Measurements from ENCODE around the gene THEMIS. TPM values are rescaled to one million over a fixed set of nuclear protein-coding genes. Genes with fewer than 3 reads are reported as not detected.

THEMIS gene, protein sequence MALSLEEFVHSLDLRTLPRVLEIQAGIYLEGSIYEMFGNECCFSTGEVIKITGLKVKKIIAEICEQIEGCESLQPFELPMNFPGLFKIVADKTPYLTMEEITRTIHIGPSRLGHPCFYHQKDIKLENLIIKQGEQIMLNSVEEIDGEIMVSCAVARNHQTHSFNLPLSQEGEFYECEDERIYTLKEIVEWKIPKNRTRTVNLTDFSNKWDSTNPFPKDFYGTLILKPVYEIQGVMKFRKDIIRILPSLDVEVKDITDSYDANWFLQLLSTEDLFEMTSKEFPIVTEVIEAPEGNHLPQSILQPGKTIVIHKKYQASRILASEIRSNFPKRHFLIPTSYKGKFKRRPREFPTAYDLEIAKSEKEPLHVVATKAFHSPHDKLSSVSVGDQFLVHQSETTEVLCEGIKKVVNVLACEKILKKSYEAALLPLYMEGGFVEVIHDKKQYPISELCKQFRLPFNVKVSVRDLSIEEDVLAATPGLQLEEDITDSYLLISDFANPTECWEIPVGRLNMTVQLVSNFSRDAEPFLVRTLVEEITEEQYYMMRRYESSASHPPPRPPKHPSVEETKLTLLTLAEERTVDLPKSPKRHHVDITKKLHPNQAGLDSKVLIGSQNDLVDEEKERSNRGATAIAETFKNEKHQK
- total RNA-seq: under 1 TPM; 0.08 to 0.44 (median 0.16) TPM

DNA sequence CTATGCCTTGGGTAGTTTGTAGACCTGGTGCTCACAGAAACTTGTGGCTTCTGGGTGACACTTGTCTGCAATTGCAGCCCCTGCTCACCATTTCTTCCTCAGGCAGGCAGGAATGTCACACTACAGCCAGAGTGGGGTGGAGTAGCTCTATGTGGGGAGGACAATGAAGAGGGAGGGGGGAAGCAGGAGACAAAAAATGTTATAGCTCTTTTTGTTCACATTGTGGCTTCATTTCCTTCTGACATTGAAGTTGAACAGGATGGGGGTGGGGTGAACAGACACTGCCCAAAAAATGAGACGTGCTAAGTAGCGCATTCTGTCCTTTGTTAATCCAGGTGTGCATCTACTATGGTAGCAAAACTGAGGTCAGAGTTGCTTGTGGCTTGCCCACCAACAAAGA is at the start of gene THEMIS:
Gene THEMIS (minus strand): TSS at position 124 of the 400 bp plus-strand sequence. CDS start 126 bp downstream, outside the sequence.
- whole genome bisulfite sequencing, 2 donors: 77 to 81% methylated on average over 2 of the region's 2 CpGs
- TF ChIP-seq, protein P1, sequence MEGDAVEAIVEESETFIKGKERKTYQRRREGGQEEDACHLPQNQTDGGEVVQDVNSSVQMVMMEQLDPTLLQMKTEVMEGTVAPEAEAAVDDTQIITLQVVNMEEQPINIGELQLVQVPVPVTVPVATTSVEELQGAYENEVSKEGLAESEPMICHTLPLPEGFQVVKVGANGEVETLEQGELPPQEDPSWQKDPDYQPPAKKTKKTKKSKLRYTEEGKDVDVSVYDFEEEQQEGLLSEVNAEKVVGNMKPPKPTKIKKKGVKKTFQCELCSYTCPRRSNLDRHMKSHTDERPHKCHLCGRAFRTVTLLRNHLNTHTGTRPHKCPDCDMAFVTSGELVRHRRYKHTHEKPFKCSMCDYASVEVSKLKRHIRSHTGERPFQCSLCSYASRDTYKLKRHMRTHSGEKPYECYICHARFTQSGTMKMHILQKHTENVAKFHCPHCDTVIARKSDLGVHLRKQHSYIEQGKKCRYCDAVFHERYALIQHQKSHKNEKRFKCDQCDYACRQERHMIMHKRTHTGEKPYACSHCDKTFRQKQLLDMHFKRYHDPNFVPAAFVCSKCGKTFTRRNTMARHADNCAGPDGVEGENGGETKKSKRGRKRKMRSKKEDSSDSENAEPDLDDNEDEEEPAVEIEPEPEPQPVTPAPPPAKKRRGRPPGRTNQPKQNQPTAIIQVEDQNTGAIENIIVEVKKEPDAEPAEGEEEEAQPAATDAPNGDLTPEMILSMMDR (IDR thresholded peaks at IDR 0.05): no peak
- no peak for TF ChIP-seq POLR2A (IDR thresholded peaks at IDR 0.05)
- no peak within 1 kb of the TSS for H3K4me3 ChIP-seq (ENCODE audit: low read depth, poor library complexity, severe bottlenecking)
- no peak for DNase-seq (ENCODE audit: low spot score in 2 of 2)
- intact Hi-C loops (cut with DNase I; ENCODE audit: low total_unique reads): no loop called here

DNA sequence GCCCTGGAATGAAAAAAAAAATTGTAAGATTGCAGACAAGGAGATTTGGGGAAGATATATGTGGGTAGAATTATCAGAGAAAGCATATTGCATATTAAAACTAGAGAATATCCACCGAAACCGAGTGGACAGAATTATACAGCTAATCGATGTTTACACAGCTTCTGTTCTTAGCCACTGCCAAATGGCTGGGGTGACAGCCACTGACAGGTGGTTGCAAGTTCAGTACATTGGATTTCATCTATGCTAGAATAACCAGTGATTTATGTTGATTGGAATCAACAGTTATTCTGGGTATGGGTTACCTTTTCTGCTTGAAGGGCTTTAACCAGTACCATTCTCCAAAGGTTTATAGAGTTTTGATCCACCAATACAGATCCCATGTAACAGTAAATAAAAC is 48.4 kb upstream of the THEMIS start:
- 94 to 95% methylated on average over 3 of the region's 3 CpGs for WGBS, 2 donors
- no peak for TF ChIP-seq POLR2A (IDR thresholded peaks at IDR 0.05)
- TF ChIP-seq, protein P1 (IDR thresholded peaks at IDR 0.05): no peak
- no peak for DNase-seq (ENCODE audit: low spot score in 2 of 2)
- intact Hi-C loops (cut with DNase I; ENCODE audit: low total_unique reads): no loop called here
- H3K4me3 ChIP-seq (ENCODE audit: low read depth, poor library complexity, severe bottlenecking): no peak overlapping the region

DNA sequence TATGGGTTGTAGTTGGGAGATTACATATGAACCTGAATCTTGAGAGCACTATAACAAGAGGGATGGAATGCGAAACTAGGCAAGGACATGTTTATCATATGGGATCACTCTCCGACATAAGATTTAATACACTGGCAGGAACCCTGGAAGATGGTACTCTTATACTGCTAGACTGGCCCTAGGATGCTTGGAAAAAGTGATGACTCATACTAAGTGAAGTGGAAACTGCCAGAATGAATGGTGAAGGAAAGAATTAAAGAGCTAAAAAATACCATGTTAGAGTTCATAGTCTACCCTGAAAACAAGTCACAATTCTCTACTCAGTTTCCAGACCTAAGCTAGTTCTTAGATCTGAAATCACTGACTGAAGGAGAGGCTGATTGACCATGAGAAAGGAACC is 45.5 kb upstream of the THEMIS start:
- intact Hi-C loops (cut with DNase I; ENCODE audit: low total_unique reads): no loop called here
- 92 to 97% methylated on average over 2 of the region's 2 CpGs for WGBS, 2 donors

DNA sequence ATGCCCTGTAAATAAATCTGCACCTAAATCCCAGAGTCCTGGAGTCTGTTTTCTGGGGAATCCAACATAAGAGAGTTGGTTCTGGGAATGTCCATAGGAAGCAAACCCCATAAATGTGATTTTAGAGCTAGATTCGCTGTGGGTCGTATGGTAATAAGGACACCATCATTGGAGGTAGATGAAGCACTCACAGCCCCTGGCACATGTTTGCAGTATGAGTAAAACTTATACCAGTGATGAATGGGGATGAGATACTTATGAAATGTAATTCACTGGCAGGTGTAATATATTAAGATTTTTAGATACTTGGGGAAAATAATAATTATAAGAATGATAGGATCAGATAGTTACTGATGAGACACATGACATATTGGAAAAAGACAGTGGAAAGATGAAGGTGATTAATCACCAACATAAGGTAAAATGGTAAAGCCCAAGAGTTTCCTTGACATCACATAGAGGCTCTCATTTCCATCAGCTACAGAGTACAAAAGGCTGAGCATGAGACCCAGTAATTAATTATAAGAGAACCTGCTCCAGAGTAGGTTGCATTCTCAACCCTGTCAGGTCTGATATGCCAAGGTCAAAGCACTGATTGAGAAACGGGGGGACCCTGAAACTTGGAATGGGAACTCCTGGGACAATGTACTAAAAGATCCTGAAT is 44.7 kb upstream of the THEMIS start:
- TF ChIP-seq, protein P1 (IDR thresholded peaks at IDR 0.05): no peak
- no peak for TF ChIP-seq POLR2A (IDR thresholded peaks at IDR 0.05)
- intact Hi-C loops (cut with DNase I; ENCODE audit: low total_unique reads): no loop called here
- 88 to 90% methylated on average over 3 of the region's 3 CpGs for WGBS, 2 donors
- no peak for DNase-seq (ENCODE audit: low spot score in 2 of 2)
- H3K4me3 ChIP-seq (ENCODE audit: low read depth, poor library complexity, severe bottlenecking): no peak overlapping the region

More for the DNA sequence above, 45.5 kb upstream of the THEMIS start:
- no peak for TF ChIP-seq POLR2A (IDR thresholded peaks at IDR 0.05)
- TF ChIP-seq, protein P1 (IDR thresholded peaks at IDR 0.05): no peak
- DNase-seq (ENCODE audit: low spot score in 2 of 2): no peak
- no peak overlapping the region for H3K4me3 ChIP-seq (ENCODE audit: low read depth, poor library complexity, severe bottlenecking)

DNA sequence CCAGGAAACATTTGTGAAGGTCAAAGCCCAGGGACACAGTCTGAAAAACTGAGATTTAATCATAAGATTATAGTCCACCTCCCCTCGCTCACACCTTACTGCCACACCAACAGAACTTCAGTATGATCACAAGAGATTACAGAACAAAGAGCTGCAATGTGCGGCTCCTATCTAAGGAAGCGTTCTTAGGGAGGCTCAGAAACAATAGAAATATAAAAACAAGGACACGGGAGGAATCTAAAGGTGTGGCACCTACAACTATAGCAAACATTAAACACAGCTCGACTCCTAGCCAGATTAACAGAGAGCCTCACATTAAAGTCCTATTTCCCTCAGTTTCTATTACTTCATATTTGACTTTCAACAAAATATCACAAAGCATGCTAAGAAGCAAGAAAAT is 40.4 kb upstream of the THEMIS start:
- no peak for TF ChIP-seq POLR2A (IDR thresholded peaks at IDR 0.05)
- TF ChIP-seq, protein P1 (IDR thresholded peaks at IDR 0.05): no peak
- WGBS, 2 donors: 92 to 94% methylated on average over 5 of the region's 5 CpGs
- intact Hi-C loops (cut with DNase I; ENCODE audit: low total_unique reads): no loop called here
- DNase-seq (ENCODE audit: low spot score in 2 of 2): no peak
- no peak overlapping the region for H3K4me3 ChIP-seq (ENCODE audit: low read depth, poor library complexity, severe bottlenecking)

Data from lower leg skin (tissue), 4 donors.